Thymus (tissue), 11 donors: ENCODE results near the gene SRPK1. TPM values are rescaled to one million over a fixed set of nuclear protein-coding genes. Genes with fewer than 3 reads are reported as not detected.
"Not testable (repeated sequence)": the region's sequence is repeated elsewhere in the genome, so short reads cannot be mapped to it uniquely, and the experiment has no call there.

Source experiments
- DNase-seq, 9 donors: peaks; one replicate each; pipeline ENCODE4 v3.0.0-alpha.2; 2013; ENCODE audit warnings: low spot score in 9 of 9, low read depth in 6 of 9, missing footprints in 1 of 9
- H3K27ac ChIP-seq, 2 donors: one replicate each; pipeline ENCODE4 v1.5.1; 2013; ENCODE audit warnings: control low read depth in 1 of 2, low read depth in 1 of 2, low read length in 1 of 2, mild to moderate bottlenecking in 1 of 2, moderate library complexity in 1 of 2
- H3K27me3 ChIP-seq, 2 donors: one replicate each; pipeline ENCODE4 v1.5.1; 2013; ENCODE audit warnings: low read length in 1 of 2; ENCODE audit not compliant: control insufficient read depth in 2 of 2, insufficient read depth in 1 of 2
- H3K36me3 ChIP-seq, 2 donors: one replicate each; pipeline ENCODE4 v1.5.1; 2013; ENCODE audit warnings: low read length in 1 of 2, mild to moderate bottlenecking in 1 of 2, moderate library complexity in 1 of 2; ENCODE audit not compliant: control insufficient read depth in 2 of 2, insufficient read depth in 2 of 2
- H3K4me1 ChIP-seq, 2 donors: one replicate each; pipeline ENCODE4 v1.5.1; 2013; ENCODE audit warnings: low read length in 2 of 2; ENCODE audit not compliant: control insufficient read depth in 2 of 2, insufficient read depth in 2 of 2
- H3K4me3 ChIP-seq, 2 donors: one replicate each; pipeline ENCODE4 v1.5.1; 2013; ENCODE audit warnings: low read length in 2 of 2, control low read depth in 1 of 2, mild to moderate bottlenecking in 1 of 2
- H3K9me3 ChIP-seq, 2 donors: one replicate each; pipeline ENCODE4 v1.5.1; 2013; ENCODE audit warnings: low read length in 1 of 2, mild to moderate bottlenecking in 1 of 2; ENCODE audit not compliant: control insufficient read depth in 2 of 2, insufficient read depth in 1 of 2
- WGBS: extraction: QIAGEN DNeasy Blood & Tissue Kit; methylation state at CpG from one replicate; pipeline ENCODE4 v1.1.7; 2013; 5-methylcytosine and 5-hydroxymethylcytosine counted together
- polyA plus RNA-seq: library from polyadenylated mRNA; stranded (reverse); fragments of 200-250 nt; gene quantifications from one replicate; pipeline ENCODE4 v1.2.3, GENCODE V29; 2013
- total RNA-seq: library from RNA; stranded (reverse); fragments of 120-200 nt; gene quantifications from one replicate; pipeline ENCODE4 v1.2.4, GENCODE V29; 2013
- donor health status: healthy.

SRPK1 gene
- total and polyA plus RNA-seq, 2 donors, result 17.3 to 32.4 TPM

DNA sequence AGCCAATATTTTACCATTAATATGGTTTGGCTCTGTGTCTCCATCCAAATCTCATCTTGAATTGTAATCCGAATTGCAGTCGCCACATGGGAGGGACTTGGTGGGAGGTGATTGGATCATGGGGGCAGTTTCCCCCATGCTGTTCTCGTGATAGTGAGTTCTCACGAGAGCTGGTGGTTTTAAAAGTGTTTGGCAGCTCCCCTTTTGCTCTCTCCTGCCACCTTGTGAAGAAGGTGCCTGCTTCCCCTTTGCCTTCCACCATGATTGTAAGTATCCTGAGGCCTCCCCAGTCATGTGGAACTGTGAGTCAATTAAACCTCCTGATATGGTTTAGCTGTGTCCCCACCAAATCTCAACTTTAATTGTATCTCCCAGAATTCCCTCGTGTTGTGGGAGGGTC, 18.4 kb upstream of the SRPK1 start:
- 95% methylated on average over 5 of the region's 5 CpGs for WGBS

GRCh38 chr6:35936681-35937359, 15.9 kb upstream of the SRPK1 start:
- H3K27ac ChIP-seq, result no peak overlapping the region
- no peaks in the 10 kb centered on the region for H3K27me3 ChIP-seq
- no peaks in the 10 kb centered on the region for H3K36me3 ChIP-seq
- no peak for DNase-seq
- 97% methylated on average over 1 of the region's 1 CpG for WGBS
- H3K4me3 ChIP-seq, result no peak overlapping the region
- peaks cover 0 to 2% of the 10 kb centered on the region in 2 donors for H3K9me3 ChIP-seq
- H3K4me1 ChIP-seq, result no peaks in the 10 kb centered on the region

More for the DNA sequence above, 18.4 kb upstream of the SRPK1 start:
- not testable (repeated sequence) for H3K9me3 ChIP-seq, H3K36me3 ChIP-seq, H3K4me1 ChIP-seq, H3K27ac ChIP-seq, H3K4me3 ChIP-seq, H3K27me3 ChIP-seq, DNase-seq

GRCh38 chr6:35935469-35935868, 14.6 kb upstream of the SRPK1 start:
- no peak overlapping the region for H3K27ac ChIP-seq
- H3K4me1 ChIP-seq, result no peaks in the 10 kb centered on the region
- H3K9me3 ChIP-seq, result peaks cover 0 to 5% of the 10 kb centered on the region in 2 donors
- no peaks in the 10 kb centered on the region for H3K27me3 ChIP-seq
- no peaks in the 10 kb centered on the region for H3K36me3 ChIP-seq
- DNase-seq, result no peak
- H3K4me3 ChIP-seq, result no peak overlapping the region
- 83% methylated on average over 5 of the region's 5 CpGs for WGBS

DNA sequence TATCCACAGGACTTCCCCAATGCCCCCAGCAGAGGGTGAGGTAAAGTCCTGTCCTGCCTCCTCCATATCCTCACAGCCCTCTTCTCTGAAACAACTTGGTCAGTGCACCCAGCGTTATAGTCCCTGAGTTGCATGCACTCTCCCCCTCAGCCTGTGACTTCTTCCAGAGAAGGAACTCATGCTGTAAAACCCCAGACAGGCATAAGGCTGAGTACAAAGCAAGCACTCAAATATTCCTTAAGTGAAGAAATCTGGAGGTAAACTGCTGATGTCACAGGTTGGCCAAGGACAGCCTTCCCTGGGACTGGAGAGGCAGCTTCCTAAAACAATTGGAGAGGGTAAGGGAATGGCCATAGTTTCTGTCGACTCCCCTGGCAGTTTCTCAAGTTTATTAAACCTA, 12.9 kb upstream of the SRPK1 start:
- 78% methylated on average over 2 of the region's 2 CpGs for WGBS
- H3K4me3 ChIP-seq, result no peak overlapping the region
- no peak for DNase-seq

GRCh38 chr6:35931873-35932272, 11.0 kb upstream of the SRPK1 start:
- not testable (repeated sequence) for H3K4me3 ChIP-seq, H3K36me3 ChIP-seq, DNase-seq, H3K4me1 ChIP-seq, H3K27ac ChIP-seq, H3K9me3 ChIP-seq, H3K27me3 ChIP-seq
- 72% methylated on average over 9 of the region's 10 CpGs for WGBS

More for the DNA sequence above, 12.9 kb upstream of the SRPK1 start:
- Histone ChIP-seq H3K9me3 (peaks cover 0 to 5% of the 10 kb centered on the region in 2 donors), H3K27ac (no peak overlapping the region), H3K4me1 (no peaks in the 10 kb centered on the region), H3K27me3 (no peaks in the 10 kb centered on the region), H3K36me3 (no peaks in the 10 kb centered on the region)

DNA sequence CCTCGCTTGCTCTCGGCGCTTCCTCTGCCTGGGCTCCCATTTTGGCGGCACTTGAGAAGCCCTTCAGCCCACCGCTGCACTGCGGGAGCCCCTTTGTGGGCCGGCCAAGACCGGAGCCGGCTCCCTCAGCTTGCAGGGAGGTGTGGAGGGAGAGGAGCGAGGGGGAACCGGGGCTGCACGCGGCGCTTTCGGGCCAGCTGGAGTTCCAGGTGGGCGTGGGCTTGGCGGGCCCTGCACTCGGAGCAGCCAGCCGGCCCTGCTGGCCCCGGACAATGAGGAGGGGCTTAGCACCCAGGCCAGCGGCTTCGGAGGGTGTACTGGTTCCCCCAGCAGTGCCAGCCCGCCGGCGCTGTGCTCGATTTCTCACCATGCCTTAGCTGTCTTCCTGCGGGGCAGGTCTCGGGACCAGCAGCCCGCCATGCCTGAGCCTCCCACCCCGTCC, 10.2 kb upstream of the SRPK1 start:
- Histone ChIP-seq H3K27ac (no peak overlapping the region), H3K4me1 (no peaks in the 10 kb centered on the region), H3K4me3 (no peak overlapping the region), H3K9me3 (peaks cover 0 to 5% of the 10 kb centered on the region in 2 donors), H3K36me3 (no peaks in the 10 kb centered on the region), H3K27me3 (no peaks in the 10 kb centered on the region)
- no peak for DNase-seq
- 97% methylated on average over 30 of the region's 30 CpGs for WGBS

GRCh38 chr6:35929601-35930000, 8.7 kb upstream of the SRPK1 start:
- DNase-seq, result no peak
- Histone ChIP-seq H3K9me3 (peaks cover 0 to 5% of the 10 kb centered on the region in 2 donors), H3K4me1 (no peaks in the 10 kb centered on the region), H3K27me3 (no peaks in the 10 kb centered on the region), H3K4me3 (no peak overlapping the region), H3K36me3 (no peaks in the 10 kb centered on the region), H3K27ac (no peak overlapping the region)
- WGBS, result 97% methylated on average over 1 of the region's 1 CpG

- H3K9me3 ChIP-seq, result peaks cover 0 to 5% of the 10 kb centered on the region in 2 donors
- H3K27me3 ChIP-seq, result no peaks in the 10 kb centered on the region
- no peaks in the 10 kb centered on the region for H3K36me3 ChIP-seq
- no peak overlapping the region for H3K4me3 ChIP-seq
- WGBS, result 98% methylated on average over 2 of the region's 2 CpGs
- H3K4me1 ChIP-seq, result peaks cover 4 to 6% of the 10 kb centered on the region in 2 donors
- DNase-seq, result no peak
- H3K27ac ChIP-seq, result no peak overlapping the region
Observed at GRCh38 chr6:35926509-35927215, 5.8 kb upstream of the SRPK1 start.

DNA sequence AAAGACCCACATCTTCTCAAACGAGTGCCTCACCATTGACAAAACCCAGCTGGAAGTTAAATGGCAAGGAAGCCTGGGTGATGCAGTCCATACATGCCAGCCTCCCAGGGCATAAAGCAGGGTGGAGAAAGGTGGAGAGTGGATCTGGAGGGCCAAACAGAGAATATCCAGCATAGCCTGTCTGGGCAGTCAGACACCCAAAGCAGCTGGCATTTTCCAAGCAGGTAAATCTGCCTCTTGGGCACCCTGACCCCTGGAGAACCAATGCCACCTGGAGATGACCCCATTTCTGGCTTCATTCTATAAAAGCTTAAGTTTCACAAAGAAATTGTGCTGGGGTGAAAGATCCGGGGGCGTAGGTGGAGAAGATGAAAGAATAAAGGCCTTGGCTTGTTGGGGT, 5.1 kb upstream of the SRPK1 start:
- no peaks in the 10 kb centered on the region for H3K27me3 ChIP-seq
- peaks cover 4 to 10% of the 10 kb centered on the region in 2 donors for H3K4me1 ChIP-seq
- H3K4me3 ChIP-seq, result no peak overlapping the region
- no peak overlapping the region for H3K27ac ChIP-seq
- H3K9me3 ChIP-seq, result no peaks in the 10 kb centered on the region
- H3K36me3 ChIP-seq, result no peaks in the 10 kb centered on the region
- 95% methylated on average over 3 of the region's 3 CpGs for WGBS
- no peak for DNase-seq
